Left renal pelvis (tissue), 4 donors: Measurements from ENCODE around the gene SQSTM1. TPM values are rescaled to one million over a fixed set of nuclear protein-coding genes. Genes with fewer than 3 reads are reported as not detected.

Source experiments
- DNase-seq, 4 donors: peaks; one replicate each; pipeline ENCODE4 v3.0.0-alpha.2; 2013; ENCODE audit warnings: low read depth in 4 of 4, low spot score in 3 of 4
- polyA plus RNA-seq, 4 donors: library from polyadenylated mRNA; unstranded; fragments of 120-200 nt; gene quantifications; one replicate each; pipeline ENCODE4 v1.2.1, GENCODE V29; 2013; ENCODE audit not compliant: insufficient read length in 4 of 4

SQSTM1 gene
- polyA plus RNA-seq, 4 donors: 87.6 to 119 (median 101) TPM

DNA sequence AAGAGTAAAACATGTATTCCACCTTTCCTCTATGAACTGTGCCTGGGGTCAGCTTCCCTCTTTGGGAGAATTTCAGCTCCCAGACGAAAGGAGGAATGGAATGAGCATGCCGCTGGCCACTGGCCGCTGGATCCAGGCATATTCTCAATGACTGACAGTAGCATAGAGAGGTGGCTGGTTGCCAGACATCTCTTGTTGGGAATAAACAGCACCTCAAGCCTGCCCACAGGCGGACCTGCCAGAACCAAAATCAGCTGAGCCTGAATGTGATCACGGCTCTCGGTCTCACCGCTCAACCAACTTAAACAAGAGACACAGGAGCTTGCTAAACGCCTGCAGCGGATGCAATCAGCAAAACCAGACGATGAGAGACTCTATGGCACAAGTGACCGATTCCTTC is 66.4 kb downstream of the SQSTM1 start:
- DNase-seq: no peak

Other genes starting within 250 kb of the SQSTM1 start
- 1,000 to 10,000 TPM in 3 of 4 donors, 100 to 1,000 TPM in 1; 889 to 1,576 (median 1,143) TPM for gene HNRNPH1, start 197.2 kb upstream of the SQSTM1 start, polyA plus RNA-seq
- 1 to 10 TPM in 1 of 4 donors, under 1 TPM in 3; 0.23 to 1.4 (median 0.27) TPM for gene CBY3, start 139.9 kb upstream of the SQSTM1 start, polyA plus RNA-seq
- gene CANX, start 121.9 kb upstream of the SQSTM1 start, polyA plus RNA-seq: 100 to 1,000 TPM; 384 to 691 (median 559) TPM
- 10 to 100 TPM; 40.1 to 47.1 (median 43.2) TPM for gene MAML1, start 88.1 kb upstream of the SQSTM1 start, polyA plus RNA-seq
- 1 to 10 TPM; 2.2 to 4.6 (median 3.4) TPM for gene LTC4S, start 26.9 kb upstream of the SQSTM1 start, polyA plus RNA-seq
- 100 to 1,000 TPM in 3 of 4 donors, 10 to 100 TPM in 1; 94.1 to 176 (median 169) TPM for gene MGAT4B, start 14.0 kb upstream of the SQSTM1 start, polyA plus RNA-seq
- gene MRNIP, start 37.9 kb downstream of the SQSTM1 start, polyA plus RNA-seq: 10 to 100 TPM; 28.4 to 50.3 (median 33.7) TPM
- 100 to 1,000 TPM in 2 of 4 donors, 10 to 100 TPM in 2; 95.5 to 137 (median 102) TPM for gene TBC1D9B, start 87.0 kb downstream of the SQSTM1 start, polyA plus RNA-seq